Keratinocyte (primary cell): ENCODE measurements around the gene RNF144B. TPM values are rescaled to one million over a fixed set of nuclear protein-coding genes. Genes with fewer than 3 reads are reported as not detected.

Experiments
- DNase-seq: peaks from one replicate; pipeline ENCODE4 v3.0.0-alpha.2; 2011; ENCODE audit warnings: low read depth, missing footprints, low spot score
- FAIRE-seq: peaks from 2 replicates; lab custom pipeline; 2011; peaks lifted over from hg19 to GRCh38; lab: Jason Lieb, UNC
- H2AFZ ChIP-seq: 2 replicates; pipeline ENCODE4 v1.6.0; 2012; ENCODE audit warnings: low read length, control low read depth, inconsistent platforms; ENCODE audit not compliant: control insufficient read depth
- H3K27ac ChIP-seq: 2 replicates; pipeline ENCODE4 v1.5.1; 2011; ENCODE audit warnings: low read length; ENCODE audit not compliant: control insufficient read depth, insufficient read depth
- H3K27me3 ChIP-seq: 3 replicates; pipeline ENCODE4 v1.6.0; 2011; ENCODE audit warnings: low read length; ENCODE audit not compliant: control insufficient read depth, insufficient read depth; ENCODE audit errors: extremely low read depth
- H3K36me3 ChIP-seq, 2 experiments: 2 replicates in 1 of 2; 3 replicates in 1 of 2; pipeline ENCODE4 v1.5.1; 2011; ENCODE audit warnings: low read length in 2 of 2, mild to moderate bottlenecking in 1 of 2; ENCODE audit not compliant: control insufficient read depth in 2 of 2, insufficient read depth in 2 of 2; ENCODE audit errors: extremely low read depth in 1 of 2
- H3K4me1 ChIP-seq: 3 replicates; pipeline ENCODE4 v1.5.1; 2011; ENCODE audit warnings: low read length; ENCODE audit not compliant: control insufficient read depth, insufficient read depth; ENCODE audit errors: extremely low read depth
- H3K4me2 ChIP-seq: 3 replicates; pipeline ENCODE4 v1.6.0; 2011; ENCODE audit warnings: low read depth, low read length; ENCODE audit not compliant: control insufficient read depth, insufficient read depth; ENCODE audit errors: extremely low read depth
- H3K4me3 ChIP-seq, 3 experiments: fragments of 200-600 bp in 1 of 3; sonication (generic) in 1 of 3; 2 replicates in 2 of 3; 3 replicates in 1 of 3; pipeline ENCODE4 v1.5.1; 2011 to 2016; ENCODE audit warnings: low read length in 3 of 3, mild to moderate bottlenecking in 3 of 3, control low read depth in 2 of 3, inconsistent platforms in 1 of 3, low read depth in 1 of 3, mixed read lengths in 1 of 3, mixed run types in 1 of 3, moderate library complexity in 1 of 3; ENCODE audit not compliant: control insufficient read depth in 2 of 3, insufficient read depth in 2 of 3; ENCODE audit errors: extremely low read depth in 1 of 3
- H3K79me2 ChIP-seq: 2 replicates; pipeline ENCODE4 v1.6.0; 2012; ENCODE audit warnings: low read length; ENCODE audit not compliant: control insufficient read depth, insufficient read depth
- H3K9ac ChIP-seq: 3 replicates; pipeline ENCODE4 v1.6.0; 2011; ENCODE audit warnings: low read length; ENCODE audit not compliant: control insufficient read depth, insufficient read depth; ENCODE audit errors: extremely low read depth
- H3K9me1 ChIP-seq: 3 replicates; pipeline ENCODE4 v1.6.0; 2011; ENCODE audit warnings: low read length; ENCODE audit not compliant: control insufficient read depth, insufficient read depth; ENCODE audit errors: extremely low read depth
- H3K9me3 ChIP-seq: 2 replicates; pipeline ENCODE4 v1.5.1; 2012; ENCODE audit warnings: low read depth, low read length; ENCODE audit not compliant: control insufficient read depth
- H4K20me1 ChIP-seq: 3 replicates; pipeline ENCODE4 v1.6.0; 2011; ENCODE audit warnings: low read length; ENCODE audit not compliant: control insufficient read depth, insufficient read depth; ENCODE audit errors: extremely low read depth
- CTCF ChIP-seq, 3 experiments: IDR thresholded peaks in 1 of 3; conservative IDR thresholded peaks in 1 of 3; optimal IDR thresholded peaks in 1 of 3; 2 replicates in 2 of 3; 3 replicates in 1 of 3; pipeline versions ENCODE3 to v1.5.1; 2011; ENCODE audit warnings: low read length in 3 of 3, mild to moderate bottlenecking in 3 of 3, moderate library complexity in 2 of 3, control low read depth in 1 of 3, inconsistent platforms in 1 of 3; ENCODE audit not compliant: insufficient read depth in 2 of 3; ENCODE audit errors: extremely low read depth in 1 of 3
- EZH2 ChIP-seq: IDR thresholded peaks from one replicate; pipeline ENCODE4 v1.6.1; 2012; ENCODE audit warnings: inconsistent platforms, mild to moderate bottlenecking, low read length, moderate library complexity
- dilution Hi-C: fragments of 300-500 bp; cut with MboI; formaldehyde crosslinking; loops from one replicate; pipeline ENCODE4 v1.7.0; 2020; ENCODE audit warnings: low sequenced_read_pairs; ENCODE audit not compliant: extremely low pct_ligation_motif_present
- polyA plus RNA-seq, 5 experiments: library from polyadenylated mRNA; depleted of rRNA in 3 of 5; stranded (reverse) in 3 of 5; stranded (forward) in 1 of 5; unstranded in 1 of 5; fragments of >200 nt; gene quantifications; 1 replicate in 1 of 5; 2 replicates in 3 of 5; 3 replicates in 1 of 5; pipeline versions ENCODE4 v1.2.1 to v1.2.3, GENCODE V29; 2011 to 2012; ENCODE audit warnings: missing spikeins in 2 of 5, low read depth in 1 of 5, low replicate concordance in 1 of 5

RNF144B gene
- polyA plus RNA-seq, 1 donor (not counting 4 experiments of a cell fraction or from before 2014, with no cell fraction given) = 9.0 TPM

GRCh38 chr6:18391023-18391422, 3.9 kb downstream of the RNF144B start:
- no peak overlapping the region for H3K27ac ChIP-seq

DNA sequence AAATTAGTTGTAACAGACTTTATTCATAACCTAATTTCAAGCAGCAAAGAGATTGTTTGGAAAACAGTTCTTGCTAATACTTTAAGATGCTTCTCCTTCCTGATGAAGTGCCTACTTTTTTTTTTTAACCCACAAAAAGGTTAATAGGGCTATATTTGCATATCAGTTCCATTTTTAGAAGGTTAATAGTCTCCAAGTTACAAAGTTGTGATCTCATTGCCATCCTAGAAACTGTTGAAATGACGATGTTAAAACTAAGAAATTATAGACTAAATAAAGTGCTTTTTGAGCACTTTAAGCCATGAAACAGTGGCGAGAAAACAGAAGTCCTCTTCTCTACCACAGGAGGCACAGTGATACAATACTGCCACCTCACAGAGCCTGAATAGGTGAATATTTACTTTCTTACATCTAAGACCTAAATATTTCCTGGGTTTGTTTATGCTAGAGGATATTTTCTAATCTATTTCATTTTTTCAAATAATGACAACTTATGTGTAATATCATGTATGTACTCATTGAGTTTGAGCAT, 5.3 kb downstream of the RNF144B start:
- FAIRE-seq (no peak), DNase-seq (no peak)
- dilution Hi-C loops = no loop called here

More at GRCh38 chr6:18391023-18391422, 3.9 kb downstream of the RNF144B start:
- FAIRE-seq (no peak), DNase-seq (no peak)
- H2AFZ ChIP-seq = no peak overlapping the region
- H4K20me1 ChIP-seq = no peaks in the 10 kb centered on the region
- H3K4me3 ChIP-seq = no peak overlapping the region
- H3K4me1 ChIP-seq = peaks cover 41% of the 10 kb centered on the region
- TF ChIP-seq CTCF (optimal IDR thresholded peaks at IDR 0.05 in 1 of 3, IDR thresholded peaks at IDR 0.05 in 1 of 3, conservative IDR thresholded peaks at IDR 0.05 in 1 of 3; ENCODE audit: extremely low read depth in 1 of 3, insufficient read depth in 2 of 3, low read length in 3 of 3) (no peak), EZH2 (no peak)
- H3K36me3 ChIP-seq = peaks cover 3 to 4% of the 10 kb centered on the region in 2 experiments
- H3K9ac ChIP-seq = no peak overlapping the region
- H3K9me3 ChIP-seq = no peaks in the 10 kb centered on the region
- peaks cover 58% of the 10 kb centered on the region for H3K79me2 ChIP-seq
- dilution Hi-C loops = no loop called here
- H3K9me1 ChIP-seq = no peaks in the 10 kb centered on the region
- peak overlapping the region; percentile 87 for H3K4me2 ChIP-seq
- H3K27me3 ChIP-seq = no peaks in the 10 kb centered on the region

More for the DNA sequence above, 5.3 kb downstream of the RNF144B start:
- no peak overlapping the region for H3K27ac ChIP-seq
- peaks cover 3 to 4% of the 10 kb centered on the region in 2 experiments for H3K36me3 ChIP-seq
- H3K9me1 ChIP-seq = no peaks in the 10 kb centered on the region
- TF ChIP-seq CTCF (optimal IDR thresholded peaks at IDR 0.05 in 1 of 3, IDR thresholded peaks at IDR 0.05 in 1 of 3, conservative IDR thresholded peaks at IDR 0.05 in 1 of 3; ENCODE audit: extremely low read depth in 1 of 3, insufficient read depth in 2 of 3, low read length in 3 of 3) = no peak
- TF ChIP-seq EZH2 = no peak
- H3K27me3 ChIP-seq = no peaks in the 10 kb centered on the region
- no peaks in the 10 kb centered on the region for H3K9me3 ChIP-seq
- H3K9ac ChIP-seq = no peak overlapping the region
- no peaks in the 10 kb centered on the region for H4K20me1 ChIP-seq
- peaks cover 63% of the 10 kb centered on the region for H3K79me2 ChIP-seq
- H2AFZ ChIP-seq = no peak overlapping the region
- H3K4me1 ChIP-seq = peaks cover 32% of the 10 kb centered on the region
- H3K4me2 ChIP-seq = no peak overlapping the region
- no peak overlapping the region for H3K4me3 ChIP-seq
